K562 (cell line): Measurements from ENCODE around the gene TECPR2.

Experiments
- ARNT ChIP-seq, 2 experiments: fragments of 450-650 bp; IDR thresholded peaks; 2 replicates each; pipeline ENCODE4 v1.6.1; 2016; ENCODE audit warnings: mild to moderate bottlenecking in 1 of 2
- BHLHE40 ChIP-seq: IDR thresholded peaks from 2 replicates; pipeline ENCODE4 v1.6.1; 2011; ENCODE audit warnings: low read length, improper control_type of control experiment
- FOXP4 ChIP-seq: sonication (generic); formaldehyde crosslinking; IDR thresholded peaks from 2 replicates; pipeline ENCODE4 v1.8.0; 2022; ENCODE audit warnings: mild to moderate bottlenecking, missing genetic modification reagents, borderline replicate concordance
- HNRNPL ChIP-seq: fragments of 200-400 bp; formaldehyde crosslinking; IDR thresholded peaks from 2 replicates; pipeline ENCODE4 v1.6.1; 2017; ENCODE audit warnings: low read depth, mild to moderate bottlenecking, low read length
- IRF9 ChIP-seq: fragments of 450-650 bp; IDR thresholded peaks from 2 replicates; pipeline ENCODE4 v1.6.1; 2016; ENCODE audit warnings: missing biosample characterization, missing genetic modification characterization
- NR2C2 ChIP-seq, 2 experiments: fragments of 200-800 bp in 1 of 2; sonication (Bioruptor generic) in 1 of 2; sonication (generic) in 1 of 2; formaldehyde crosslinking in 1 of 2; IDR thresholded peaks; 2 replicates each; pipeline versions ENCODE4 v1.6.1 to v1.8.0; 2016 to 2022; ENCODE audit warnings: mild to moderate bottlenecking in 1 of 2, missing compliant biosample characterization in 1 of 2, missing genetic modification characterization in 1 of 2, missing genetic modification reagents in 1 of 2
- ZNF24 ChIP-seq: fragments of 450-650 bp; IDR thresholded peaks from 2 replicates; pipeline ENCODE4 v1.6.1; 2016
- ZNF384 ChIP-seq: IDR thresholded peaks from 2 replicates; pipeline ENCODE4 v1.6.1; 2012; ENCODE audit warnings: low read depth, low read length, improper control_type of control experiment

GRCh38 chr14:102378830-102379229, 16.1 kb downstream of the TECPR2 start:
- no peak for TF ChIP-seq HNRNPL
- no peak for TF ChIP-seq BHLHE40
- no peak for TF ChIP-seq NR2C2 (CRISPR knock-in tag; IDR thresholded peaks at IDR 0.05)
- no peak for TF ChIP-seq NR2C2 (tag; IDR thresholded peaks at IDR 0.05)
- TF ChIP-seq ARNT (IDR thresholded peaks at IDR 0.05): no peak
- no peak for TF ChIP-seq FOXP4 (CRISPR knock-in tag)
- TF ChIP-seq ZNF384: no peak
- no peak for TF ChIP-seq IRF9 (tag)
- no peak for TF ChIP-seq ZNF24
